IMR-90 (cell line): ENCODE measurements around the gene STARD10. TPM values are rescaled to one million over a fixed set of nuclear protein-coding genes. Genes with fewer than 3 reads are reported as not detected.

Source experiments
- ATAC-seq: fragments of 200-7000 bp; cut with Tn5 transposase; 2 replicates; pipeline ENCODE4 v1.9.1; 2020; ENCODE audit warnings: low read depth, mild to moderate bottlenecking, moderate library complexity
- BruUV-seq: library from RNA; stranded (reverse); fragments of 400-500 nt; replicated peaks from 2 replicates; lab custom pipeline; 2021; lab: Mats Ljungman, UMichigan
- CTCF ChIA-PET: fragments of 300-600 bp; formaldehyde crosslinking; extraction: SDS; loops from one replicate; lab custom pipeline; 2021; ENCODE audit warnings: antibody characterized with exemption; lab: Yijun Ruan, JAX
- POLR2A ChIA-PET: fragments of 300-600 bp; sonication (Branson Sonifier 250); formaldehyde crosslinking; loops from one replicate; lab custom pipeline; 2022; ENCODE audit warnings: antibody characterized with exemption; ENCODE audit not compliant: unreplicated experiment; lab: Charles Lee
- DNase-seq: peaks from one replicate; pipeline ENCODE4 v3.0.0; 2013
- H2AFZ ChIP-seq: replicated peaks from 2 replicates; pipeline ENCODE3; 2013; ENCODE audit warnings: low read length, mild to moderate bottlenecking; ENCODE audit not compliant: poor library complexity
- H2AK5ac ChIP-seq: 2 replicates; pipeline ENCODE4 v1.6.1; 2013; ENCODE audit warnings: low read depth, low read length, inconsistent platforms
- H2AK9ac ChIP-seq: replicated peaks from 2 replicates; pipeline ENCODE3; 2013; ENCODE audit warnings: mild to moderate bottlenecking, low read depth, low read length, moderate library complexity; ENCODE audit not compliant: poor library complexity
- H2BK120ac ChIP-seq: 2 replicates; pipeline ENCODE4 v1.6.1; 2013; ENCODE audit warnings: low read depth, low read length, inconsistent platforms
- H2BK15ac ChIP-seq: 3 replicates; pipeline ENCODE4 v1.6.1; 2013; ENCODE audit warnings: low read depth, low read length, inconsistent platforms
- H2BK20ac ChIP-seq: 2 replicates; pipeline ENCODE4 v1.6.1; 2013; ENCODE audit warnings: low read depth, mild to moderate bottlenecking, inconsistent platforms, low read length, moderate library complexity
- H2BK5ac ChIP-seq: 2 replicates; pipeline ENCODE4 v1.6.1; 2013; ENCODE audit warnings: mild to moderate bottlenecking, low read depth, low read length, inconsistent platforms; ENCODE audit not compliant: poor library complexity, severe bottlenecking
- H3K14ac ChIP-seq: replicated peaks from 2 replicates; pipeline ENCODE4 v1.6.1; 2013; ENCODE audit warnings: low read depth, low read length, inconsistent platforms
- H3K18ac ChIP-seq: 2 replicates; pipeline ENCODE4 v1.6.1; 2013; ENCODE audit warnings: low read depth, low read length, control low read depth
- H3K23ac ChIP-seq: 2 replicates; pipeline ENCODE4 v1.6.1; 2013; ENCODE audit warnings: low read depth, low read length, inconsistent platforms
- H3K27ac ChIP-seq: 2 replicates; pipeline ENCODE4 v1.5.1; 2013; ENCODE audit warnings: mild to moderate bottlenecking, control low read depth, low read length; ENCODE audit not compliant: insufficient read depth
- H3K27me3 ChIP-seq: 2 replicates; pipeline ENCODE4 v1.6.1; 2013; ENCODE audit warnings: low read length; ENCODE audit not compliant: control insufficient read depth, insufficient read depth
- H3K36me3 ChIP-seq: 2 replicates; pipeline ENCODE4 v1.6.1; 2013; ENCODE audit warnings: low read length, mixed read lengths; ENCODE audit not compliant: control insufficient read depth, insufficient read depth
- H3K4ac ChIP-seq: 2 replicates; pipeline ENCODE4 v1.6.1; 2013; ENCODE audit warnings: low read depth, low read length, inconsistent platforms
- H3K4me1 ChIP-seq: 2 replicates; pipeline ENCODE4 v1.6.1; 2013; ENCODE audit warnings: low read length, mixed read lengths; ENCODE audit not compliant: control insufficient read depth, insufficient read depth
- H3K4me2 ChIP-seq: 2 replicates; pipeline ENCODE4 v1.6.1; 2013; ENCODE audit warnings: low read depth, mild to moderate bottlenecking, control low read depth, low read length, moderate library complexity
- H3K4me3 ChIP-seq: 2 replicates; pipeline ENCODE4 v1.5.1; 2013; ENCODE audit warnings: low read depth, mild to moderate bottlenecking, control low read depth, low read length, moderate library complexity; ENCODE audit not compliant: insufficient read depth
- H3K56ac ChIP-seq: 2 replicates; pipeline ENCODE4 v1.6.1; 2013; ENCODE audit warnings: low read length, inconsistent platforms; ENCODE audit not compliant: insufficient read depth; ENCODE audit errors: extremely low read depth
- H3K79me1 ChIP-seq, 2 experiments: 2 replicates each; pipeline ENCODE4 v1.6.1; 2013; ENCODE audit warnings: low read length in 2 of 2, inconsistent platforms in 1 of 2, low read depth in 1 of 2
- H3K9ac ChIP-seq: 2 replicates; pipeline ENCODE4 v1.6.1; 2013; ENCODE audit warnings: low read depth, low read length, control low read depth
- H3K9me1 ChIP-seq: 2 replicates; pipeline ENCODE4 v1.6.1; 2013; ENCODE audit warnings: low read length, inconsistent platforms; ENCODE audit not compliant: insufficient read depth
- H3K9me3 ChIP-seq: 2 replicates; pipeline ENCODE4 v1.6.1; 2013; ENCODE audit warnings: low read length; ENCODE audit not compliant: control insufficient read depth, insufficient read depth
- H4K20me1 ChIP-seq: 2 replicates; pipeline ENCODE4 v1.6.1; 2013; ENCODE audit warnings: low read length, inconsistent platforms; ENCODE audit not compliant: insufficient read depth
- H4K5ac ChIP-seq: 2 replicates; pipeline ENCODE4 v1.6.1; 2013; ENCODE audit warnings: mild to moderate bottlenecking, low read depth, low read length, control low read depth
- H4K8ac ChIP-seq, 2 experiments: 2 replicates each; pipeline ENCODE4 v1.6.1; 2013; ENCODE audit warnings: low read depth in 2 of 2, low read length in 2 of 2, control low read depth in 1 of 2, inconsistent platforms in 1 of 2
- H4K91ac ChIP-seq: 2 replicates; pipeline ENCODE4 v1.6.1; 2013; ENCODE audit warnings: low read depth, low read length, inconsistent platforms; ENCODE audit not compliant: insufficient read depth
- CEBPB ChIP-seq: IDR thresholded peaks from 2 replicates; pipeline ENCODE4 v1.6.1; 2012; ENCODE audit warnings: low read depth, low read length, improper control_type of control experiment
- FOS ChIP-seq: fragments of 150-350 bp; IDR thresholded peaks from 2 replicates; pipeline ENCODE4 v1.6.1; 2016; ENCODE audit warnings: low read depth, low read length
- WGBS, 2 experiments: methylation state at CpG; one replicate each; pipeline versions ENCODE4 v1.1.5 to v1.1.7; 2013; ENCODE audit warnings: missing lambda C conversion rate in 2 of 2; ENCODE audit not compliant: insufficient read length in 1 of 2; ENCODE audit errors: extremely low coverage in 2 of 2; 5-methylcytosine and 5-hydroxymethylcytosine counted together
- dilution Hi-C: fragments of 300-500 bp; cut with HindIII; formaldehyde crosslinking; loops from one replicate; pipeline ENCODE4 v1.14.3; 2018; ENCODE audit warnings: low sequenced_read_pairs; ENCODE audit not compliant: unreplicated experiment
- in situ Hi-C: fragments of 300-500 bp; cut with MboI; formaldehyde crosslinking; loops from 3 replicates; pipeline ENCODE4 v1.14.3; 2019; ENCODE audit warnings: low sequenced_read_pairs, inconsistent platforms, mixed read lengths
- intact Hi-C: fragments of 100-400 bp; cut with micrococcal nuclease; formaldehyde crosslinking; loops from 2 replicates; pipeline ENCODE4 v1.10.0; 2022
- polyA plus RNA-seq, 3 experiments: library from polyadenylated mRNA; depleted of rRNA; stranded (reverse); fragments of >200 nt; gene quantifications; 2 replicates each; pipeline ENCODE4 v1.2.3, GENCODE V29; 2012; ENCODE audit warnings: low replicate concordance in 1 of 3
- total RNA-seq: library from RNA; depleted of rRNA; stranded (reverse); fragments of >200 nt; gene quantifications from 2 replicates; pipeline ENCODE4 v1.2.3, GENCODE V29; 2012

STARD10 gene
- total and polyA plus RNA-seq, 2 of the 4 experiments (the other 2 are of a cell fraction) = 23.8 to 37.4 TPM

DNA sequence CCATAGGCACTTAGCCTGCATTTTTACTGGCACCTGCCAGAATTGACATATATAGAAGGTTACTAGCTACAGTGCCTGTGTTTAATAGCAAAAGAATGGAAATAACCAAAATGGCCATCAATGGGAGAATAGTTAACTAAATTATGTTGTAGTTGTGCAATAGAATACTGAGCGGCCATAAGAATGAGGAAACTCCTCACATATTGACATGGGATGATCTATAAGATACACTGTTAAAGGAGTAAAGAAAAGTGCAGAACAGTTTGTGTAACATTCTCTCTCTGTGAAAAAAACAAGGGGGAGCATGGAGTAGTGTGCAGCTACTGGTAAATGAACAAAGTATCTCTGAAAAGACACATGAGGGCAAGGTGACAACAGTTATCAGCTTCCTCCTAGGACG is 63.1 kb downstream of the STARD10 start:
- no peak overlapping the region for H2BK120ac ChIP-seq

More for the DNA sequence above, 63.1 kb downstream of the STARD10 start:
- Histone ChIP-seq H3K4me2 (no peak overlapping the region), H2AK5ac (no peak overlapping the region), H3K9ac (no peak overlapping the region), H3K27me3 (no peaks in the 10 kb centered on the region), H2AFZ (no peak overlapping the region), H4K91ac (no peak overlapping the region), H3K9me1 (peaks cover 5% of the 10 kb centered on the region; the same call in 1 of the 2 replicates), H3K18ac (no peak overlapping the region), H3K79me1 (peaks cover 11 to 59% of the 10 kb centered on the region in 2 experiments; a peak in 3 of 4 replicates), H2BK15ac (no peak overlapping the region), H3K36me3 (peaks cover 2% of the 10 kb centered on the region; the same call in 1 of the 2 replicates), H3K27ac (no peak overlapping the region), H3K56ac (no peak overlapping the region), H2BK5ac (no peak overlapping the region), H2BK20ac (no peak overlapping the region), H3K4me3 (no peak overlapping the region), H4K20me1 (peaks cover 2% of the 10 kb centered on the region; the same call in 1 of the 2 replicates), H3K4me1 (peaks cover 7% of the 10 kb centered on the region), H3K14ac (no peak overlapping the region), H3K23ac (no peak overlapping the region), H2AK9ac (no peak overlapping the region), H4K8ac (no peak overlapping the region), H4K5ac (no peak overlapping the region), H3K4ac (no peak overlapping the region), H3K9me3 (no peaks in the 10 kb centered on the region)
- ATAC-seq = no peak
- TF ChIP-seq CEBPB = peak; percentile 36; the same call in 1 of the 2 replicates
- TF ChIP-seq FOS = no peak
- WGBS, 2 experiments = no CpG with 5 or more reads among the region's 2 CpGs
- dilution Hi-C loops = no loop called here
- CTCF ChIA-PET = interaction anchor here (0.6 kb wide), 1 partner anchor 605 kb away, joined by 3 read pairs; no protein-coding TSS in a partner anchor
- BruUV-seq = no TSS peak
- DNase-seq = no peak
- intact Hi-C loops = no loop called here
- POLR2A ChIA-PET = no interaction called here
- in situ Hi-C loops = no loop called here
